HCEC 1CT (cell line): ENCODE data around the gene PAK6.

Experiments used
- DNase-seq: peaks from one replicate; pipeline ENCODE4 v3.0.0-alpha.2; 2017

Gene PAK6

GRCh38 chr15:40293905-40294895, 55.3 kb downstream of the PAK6 start:
- no peak for DNase-seq

GRCh38 chr15:40295297-40295696, 56.4 kb downstream of the PAK6 start:
- no peak for DNase-seq

- no peak for DNase-seq
These were observed 57.2 kb downstream of the PAK6 start for GRCh38 chr15:40295877-40296560.

GRCh38 chr15:40296561-40297230, 57.8 kb downstream of the PAK6 start:
- no peak for DNase-seq

GRCh38 chr15:40297356-40297755, 58.5 kb downstream of the PAK6 start:
- no peak for DNase-seq

- no peak for DNase-seq
These were observed 59.5 kb downstream of the PAK6 start for GRCh38 chr15:40298216-40298935.

GRCh38 chr15:40300367-40300766, 61.5 kb downstream of the PAK6 start:
- no peak for DNase-seq

- no peak for DNase-seq
These were observed 61.9 kb downstream of the PAK6 start for GRCh38 chr15:40300771-40301170.

GRCh38 chr15:40301467-40302179, 62.8 kb downstream of the PAK6 start:
- no peak for DNase-seq

- no peak for DNase-seq
These were observed 63.5 kb downstream of the PAK6 start for GRCh38 chr15:40302288-40302886.

GRCh38 chr15:40302981-40303380, 64.1 kb downstream of the PAK6 start:
- no peak for DNase-seq

GRCh38 chr15:40303576-40303975, 64.7 kb downstream of the PAK6 start:
- no peak for DNase-seq

GRCh38 chr15:40305281-40305680, 66.4 kb downstream of the PAK6 start:
- no peak for DNase-seq

GRCh38 chr15:40306371-40306770, 67.5 kb downstream of the PAK6 start:
- DNase-seq = no peak

- no peak for DNase-seq
These were observed 68.0 kb downstream of the PAK6 start for GRCh38 chr15:40306908-40307307.

- no peak for DNase-seq
These were observed 68.8 kb downstream of the PAK6 start, which contains the start of gene PLCB2 for GRCh38 chr15:40307421-40308211. Gene PLCB2 (minus strand): TSS chr15:40307935. CDS start chr15:40307672, 263 bp downstream.

GRCh38 chr15:40309344-40309862, 70.5 kb downstream of the PAK6 start:
- DNase-seq = no peak

- no peak for DNase-seq
These were observed 71.4 kb downstream of the PAK6 start for GRCh38 chr15:40310001-40310959.

- no peak for DNase-seq
These were observed 72.1 kb downstream of the PAK6 start for GRCh38 chr15:40310993-40311392.
